Loucy (cell line): Measurements from ENCODE around the gene HSD17B8.

Experiments
- H2AFZ ChIP-seq: fragments of 200-600 bp; sonication (generic); 2 replicates; pipeline ENCODE4 v1.6.0; 2016; ENCODE audit warnings: antibody characterized with exemption, mild to moderate bottlenecking, low read length, moderate library complexity
- H3F3A ChIP-seq: fragments of 200-600 bp; 2 replicates; pipeline ENCODE4 v1.6.0; 2016; ENCODE audit warnings: antibody characterized with exemption, low read depth, mild to moderate bottlenecking
- H3K27me3 ChIP-seq: fragments of 200-600 bp; sonication (generic); 2 replicates; pipeline ENCODE4 v1.6.1; 2014; ENCODE audit warnings: low read length, mild to moderate bottlenecking; ENCODE audit not compliant: insufficient read depth, poor library complexity, severe bottlenecking
- H3K36me3 ChIP-seq: fragments of 200-600 bp; sonication (generic); 2 replicates; pipeline ENCODE4 v1.6.1; 2016; ENCODE audit warnings: low read length; ENCODE audit not compliant: insufficient read depth
- H3K4me1 ChIP-seq: fragments of 200-600 bp; sonication (generic); 2 replicates; pipeline ENCODE4 v1.5.1; 2014; ENCODE audit warnings: low read length, mild to moderate bottlenecking; ENCODE audit not compliant: insufficient read depth, poor library complexity, severe bottlenecking
- H3K4me2 ChIP-seq: fragments of 200-600 bp; sonication (generic); 2 replicates; pipeline ENCODE4 v1.6.0; 2014; ENCODE audit warnings: antibody characterized with exemption, low read length, low read depth, mild to moderate bottlenecking; ENCODE audit not compliant: poor library complexity, severe bottlenecking
- H3K4me3 ChIP-seq: fragments of 200-600 bp; sonication (generic); 2 replicates; pipeline ENCODE4 v1.5.1; 2014; ENCODE audit warnings: low read length, mild to moderate bottlenecking, mixed read lengths; ENCODE audit not compliant: poor library complexity, severe bottlenecking
- H3K79me2 ChIP-seq: fragments of 200-600 bp; sonication (generic); 2 replicates; pipeline ENCODE4 v1.6.1; 2014; ENCODE audit warnings: low read length; ENCODE audit not compliant: insufficient read depth
- H3K9ac ChIP-seq: fragments of 200-600 bp; sonication (generic); 2 replicates; pipeline ENCODE4 v1.6.0; 2014; ENCODE audit warnings: mild to moderate bottlenecking, low read depth, low read length, moderate library complexity; ENCODE audit not compliant: poor library complexity, severe bottlenecking
- H3K9me2 ChIP-seq: fragments of 200-600 bp; sonication (generic); replicated peaks from 2 replicates; pipeline ENCODE4 v1.6.1; 2016; ENCODE audit warnings: low read depth, low read length, mixed read lengths
- H3K9me3 ChIP-seq: fragments of 200-600 bp; sonication (generic); 2 replicates; pipeline ENCODE4 v1.6.1; 2014; ENCODE audit warnings: mild to moderate bottlenecking, antibody characterized with exemption, low read length, low read depth; ENCODE audit not compliant: insufficient read depth
- H4K20me1 ChIP-seq: fragments of 200-600 bp; sonication (generic); 2 replicates; pipeline ENCODE4 v1.6.0; 2014; ENCODE audit warnings: antibody characterized with exemption, low read length, mild to moderate bottlenecking; ENCODE audit not compliant: insufficient read depth, poor library complexity, severe bottlenecking
- CTCF ChIP-seq: fragments of 200-600 bp; sonication (generic); conservative IDR thresholded peaks from 2 replicates; pipeline ENCODE4 v1.5.1; 2014; ENCODE audit warnings: mild to moderate bottlenecking, antibody characterized with exemption, low read length
- EZH2phosphoT487 ChIP-seq: fragments of 200-600 bp; IDR thresholded peaks from 2 replicates; pipeline ENCODE4 v1.6.1; 2018; ENCODE audit warnings: antibody characterized with exemption, mild to moderate bottlenecking, moderate library complexity, borderline replicate concordance

HSD17B8 gene

GRCh38 chr6:33195304-33196165 is 8.9 kb upstream of the HSD17B8 start:
- no peak overlapping the region for H2AFZ ChIP-seq
- no peak overlapping the region for H3K4me3 ChIP-seq
- no peak for TF ChIP-seq EZH2phosphoT487
- no peak for TF ChIP-seq CTCF
- H4K20me1 ChIP-seq = peaks cover 35% of the 10 kb centered on the region
- no peaks in the 10 kb centered on the region for H3K27me3 ChIP-seq
- no peak overlapping the region for H3K9ac ChIP-seq
- H3K4me2 ChIP-seq = no peak overlapping the region
- H3K9me2 ChIP-seq = no peaks in the 10 kb centered on the region
- H3F3A ChIP-seq = 0 out of 2 replicates have a peak, but pooled peaks cover 3% of the 10 kb centered on the region
- peaks cover 32% of the 10 kb centered on the region; the same call in 1 of the 2 replicates for H3K36me3 ChIP-seq
- H3K9me3 ChIP-seq = no peaks in the 10 kb centered on the region
- peaks cover 42% of the 10 kb centered on the region for H3K79me2 ChIP-seq
- H3K4me1 ChIP-seq = peaks cover 27% of the 10 kb centered on the region

GRCh38 chr6:33197431-33198048 is 6.9 kb upstream of the HSD17B8 start:
- peak overlapping the region; percentile 99 for H3K4me2 ChIP-seq

More at GRCh38 chr6:33197431-33198048, 6.9 kb upstream of the HSD17B8 start:
- Histone ChIP-seq H4K20me1 (peaks cover 49% of the 10 kb centered on the region), H2AFZ (no peak overlapping the region), H3K9me2 (no peaks in the 10 kb centered on the region), H3F3A (0 out of 2 replicates have a peak, but pooled peaks cover 3% of the 10 kb centered on the region), H3K9me3 (no peaks in the 10 kb centered on the region), H3K36me3 (peaks cover 36% of the 10 kb centered on the region; the same call in 1 of the 2 replicates), H3K79me2 (peaks cover 61% of the 10 kb centered on the region), H3K4me1 (peaks cover 39% of the 10 kb centered on the region), H3K27me3 (no peaks in the 10 kb centered on the region), H3K9ac (peak overlapping the region; percentile 87), H3K4me3 (peak overlapping the region; percentile 50)
- TF ChIP-seq CTCF = peak; percentile 86
- no peak for TF ChIP-seq EZH2phosphoT487
